HG03442 (cell line): ENCODE measurements around the gene EPHA7.

Source experiments
- ATAC-seq: cut with Tn5 transposase; IDR thresholded peaks from one replicate; pipeline ENCODE4 v1.9.1; 2021; ENCODE audit warnings: mild to moderate bottlenecking, moderate library complexity; ENCODE audit not compliant: unreplicated experiment

EPHA7 gene

DNA sequence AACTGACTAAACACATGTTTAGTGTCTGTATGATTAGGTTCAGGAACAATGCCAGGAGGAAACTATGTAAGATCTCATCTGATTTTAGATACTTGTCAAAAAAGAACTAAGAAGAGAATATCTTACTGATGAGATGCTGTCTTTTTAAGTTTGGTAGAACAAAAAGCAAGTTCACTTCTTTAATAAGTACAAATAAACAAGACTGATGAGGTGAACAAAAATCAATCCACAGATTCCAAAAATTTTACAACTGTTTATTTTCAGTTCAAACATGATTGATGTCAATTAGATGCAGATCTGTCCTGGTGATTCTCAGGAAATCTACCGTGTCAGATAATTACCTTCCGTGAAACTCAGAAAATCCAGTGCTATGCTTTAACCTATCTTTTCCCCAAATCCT is 24.9 kb downstream of the EPHA7 start:
- no peak for ATAC-seq

DNA sequence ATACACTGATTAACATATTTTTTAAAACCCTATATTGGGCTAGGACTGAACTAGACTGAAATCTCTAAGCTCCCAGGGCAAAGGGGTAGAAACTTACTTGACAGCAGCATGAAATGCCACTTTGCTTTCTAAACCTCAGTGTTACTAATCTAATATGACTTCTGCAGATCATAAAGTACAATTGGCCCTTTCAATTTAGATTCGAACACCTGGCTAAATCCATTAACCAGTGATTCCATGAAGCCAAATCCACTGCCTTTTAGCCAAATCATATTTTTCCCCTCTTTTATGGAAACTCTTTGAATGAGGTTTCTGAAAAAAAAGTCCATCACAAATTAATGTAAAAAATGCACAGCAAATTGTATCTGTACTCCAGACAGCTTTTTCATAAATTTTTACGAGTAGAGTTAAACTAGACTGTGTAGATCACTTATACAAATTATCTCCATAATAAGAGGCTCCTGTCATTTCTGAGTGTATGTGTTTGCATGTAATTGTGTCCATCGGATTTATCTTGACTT is 25.7 kb downstream of the EPHA7 start:
- no peak for ATAC-seq

DNA sequence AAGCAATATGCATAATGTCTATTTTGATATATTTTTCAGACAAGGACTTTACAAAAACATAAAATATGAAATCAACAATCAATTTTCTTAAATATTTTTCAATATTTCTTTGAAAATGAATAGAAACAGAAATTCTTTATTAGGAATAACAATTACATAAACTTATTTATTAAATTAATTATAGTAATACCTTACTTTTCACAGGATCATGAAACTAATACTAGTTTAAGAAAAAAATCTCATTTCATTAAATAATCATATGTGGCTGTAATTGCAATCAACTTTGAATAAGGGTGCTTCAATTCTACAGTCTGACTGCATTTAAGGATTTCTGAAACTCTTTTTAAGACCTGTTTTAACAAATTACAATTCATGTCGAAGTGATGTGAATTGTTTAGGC is 26.6 kb downstream of the EPHA7 start:
- no peak for ATAC-seq

DNA sequence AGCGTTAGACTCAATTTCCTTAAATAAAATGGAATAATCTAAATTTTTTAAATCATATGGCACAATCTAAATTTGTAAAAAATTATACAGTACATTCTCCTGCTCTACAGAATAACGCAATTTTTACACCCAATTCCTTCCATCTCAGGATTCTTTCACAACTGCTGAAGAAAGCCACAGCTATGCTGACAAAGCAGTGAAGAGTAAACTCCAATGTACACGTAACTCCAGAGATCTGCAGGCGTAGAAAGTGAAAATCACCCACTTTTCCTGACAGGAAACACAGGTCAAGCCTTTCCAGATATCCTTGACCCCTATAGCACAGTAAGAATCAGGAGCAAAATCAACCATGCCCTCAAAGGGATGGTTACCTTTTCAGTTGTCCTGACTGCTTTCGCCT is 27.4 kb downstream of the EPHA7 start:
- no peak for ATAC-seq

DNA sequence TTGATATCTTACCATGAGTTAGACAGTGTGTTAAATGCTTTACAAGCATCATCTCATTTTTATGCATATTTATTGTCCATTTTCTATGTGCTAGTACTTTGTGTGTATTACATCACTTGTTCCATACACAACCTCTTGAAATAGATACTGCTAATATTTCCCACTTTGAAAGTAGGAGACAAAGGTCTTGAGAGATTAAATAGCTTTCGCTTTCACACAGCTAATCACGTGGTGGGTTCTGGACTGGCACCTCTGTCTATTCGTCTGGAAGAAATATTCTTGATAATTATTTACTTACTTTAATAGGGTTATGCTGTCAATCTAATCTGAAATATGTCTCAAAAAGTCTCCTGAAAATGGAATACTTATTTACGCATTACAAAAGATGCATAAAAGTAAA is 30.2 kb downstream of the EPHA7 start:
- ATAC-seq = no peak

DNA sequence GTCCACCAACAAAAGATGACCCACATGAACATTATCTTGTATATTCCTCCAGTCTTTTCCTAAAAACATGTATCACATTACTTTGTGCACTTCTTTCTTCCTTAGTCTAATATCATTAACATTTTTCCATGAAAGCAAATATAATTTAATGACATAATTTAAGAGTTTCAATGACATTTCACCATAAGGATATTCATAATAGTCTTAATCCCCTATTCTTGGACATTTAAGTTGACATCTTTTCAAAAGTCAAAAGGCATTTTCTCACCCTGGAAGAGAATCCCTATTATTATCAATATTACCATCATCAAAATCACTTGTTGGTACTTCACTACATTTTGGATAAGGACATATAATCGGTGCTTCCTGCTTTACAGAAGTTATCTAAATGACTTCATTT is 31.3 kb downstream of the EPHA7 start:
- ATAC-seq = no peak

DNA sequence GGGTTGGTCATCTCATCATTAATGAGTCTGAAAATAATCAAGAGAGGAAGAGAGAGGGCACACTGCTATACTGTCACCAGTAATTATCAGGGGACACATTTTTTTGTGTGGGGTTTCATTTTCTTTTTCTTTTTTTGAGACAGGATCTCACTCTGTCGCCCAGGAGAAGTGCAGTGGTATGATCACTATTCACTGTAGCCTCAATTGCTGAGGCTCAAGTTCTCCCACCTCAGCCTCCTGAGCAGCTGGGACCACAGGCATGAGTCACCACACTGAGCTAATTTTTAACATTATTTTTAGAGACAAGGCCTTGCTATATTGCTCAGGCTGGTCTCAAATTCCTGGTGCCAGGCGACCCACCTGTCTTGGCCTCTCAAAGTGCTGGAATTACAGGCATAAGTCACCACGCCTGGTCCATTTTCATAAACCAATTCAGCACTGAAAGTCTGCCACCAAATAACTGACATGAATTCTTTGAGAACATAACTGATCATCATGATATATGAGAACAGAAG is 43.3 kb downstream of the EPHA7 start:
- no peak for ATAC-seq

DNA sequence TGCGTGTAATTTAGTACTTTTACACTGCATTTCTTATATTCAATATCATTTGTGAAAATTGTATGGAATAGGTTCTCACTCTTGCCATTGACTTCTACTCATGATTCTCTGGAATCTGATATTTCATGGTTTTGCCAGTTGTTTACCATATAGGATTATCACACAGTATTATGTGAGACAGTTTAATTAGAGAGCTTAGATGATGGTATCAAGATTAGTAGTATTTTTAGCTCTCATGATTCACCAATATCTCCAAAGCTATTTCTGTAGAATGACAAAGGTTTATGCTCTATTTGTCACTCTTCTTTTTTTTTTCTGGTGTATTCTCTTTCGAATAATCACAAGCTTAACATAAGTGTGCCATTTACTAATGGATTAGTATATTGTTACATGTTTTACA is 45.9 kb downstream of the EPHA7 start:
- no peak for ATAC-seq

DNA sequence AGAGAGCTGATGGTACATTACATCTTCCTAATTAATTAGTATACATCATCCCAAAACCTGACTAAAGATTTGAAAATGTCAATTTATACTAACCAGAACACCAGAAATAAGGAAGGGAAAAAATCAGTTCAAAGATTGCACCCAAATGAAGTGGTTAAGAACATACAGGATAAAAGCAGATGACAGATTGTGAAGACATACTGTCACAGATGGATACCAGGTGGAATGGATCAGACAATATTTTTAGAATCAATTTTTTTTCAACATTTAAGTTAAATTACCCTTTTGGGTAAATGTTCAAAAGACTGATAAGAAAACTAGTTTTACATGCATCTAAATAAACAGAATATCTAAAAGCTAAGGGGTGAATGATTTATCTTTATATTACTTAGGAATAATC is 47.6 kb downstream of the EPHA7 start:
- ATAC-seq = no peak

DNA sequence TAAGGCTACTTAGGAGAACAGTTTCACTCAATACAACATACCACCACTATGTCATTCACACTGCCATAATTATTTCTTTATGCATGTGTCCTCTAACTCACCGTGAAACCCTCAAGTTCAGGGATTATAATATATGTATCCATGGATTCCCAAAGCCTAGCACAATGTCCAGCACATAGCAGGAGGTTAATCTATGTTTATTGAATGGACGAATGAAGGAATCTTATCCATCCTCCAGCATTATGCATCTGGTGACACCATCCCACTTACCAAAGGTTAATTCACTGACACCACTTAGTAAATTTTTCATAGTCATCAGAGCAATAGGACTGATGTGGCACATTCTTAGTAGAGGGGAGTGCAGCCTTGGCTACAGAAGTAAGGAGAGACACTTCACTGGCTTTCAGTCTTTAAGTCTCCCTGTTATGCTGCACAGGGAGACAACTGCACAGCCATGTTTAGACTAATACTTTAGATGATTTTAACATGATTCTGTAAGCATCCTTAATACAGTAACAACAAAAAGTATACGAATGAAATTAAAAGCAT is 49.7 kb downstream of the EPHA7 start:
- ATAC-seq = no peak

DNA sequence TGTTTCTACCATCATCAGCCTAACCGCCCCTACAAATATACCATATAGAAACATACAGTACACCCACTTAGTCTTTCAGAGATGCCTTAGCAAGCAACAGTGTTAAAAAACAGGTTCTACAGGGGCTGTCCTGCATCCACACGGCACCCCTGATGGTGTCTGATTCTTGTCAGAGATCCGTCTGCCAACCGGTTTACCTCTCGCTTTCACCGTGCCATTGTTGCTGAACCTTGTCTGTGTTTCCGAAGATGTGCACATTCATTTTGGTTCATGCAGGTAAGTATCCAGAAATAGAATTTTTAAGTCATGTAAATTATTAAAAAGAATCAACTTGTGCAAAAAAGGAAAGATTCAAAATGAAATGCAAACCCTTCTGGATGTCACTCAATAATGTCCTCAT is 52.9 kb downstream of the EPHA7 start:
- ATAC-seq = no peak

DNA sequence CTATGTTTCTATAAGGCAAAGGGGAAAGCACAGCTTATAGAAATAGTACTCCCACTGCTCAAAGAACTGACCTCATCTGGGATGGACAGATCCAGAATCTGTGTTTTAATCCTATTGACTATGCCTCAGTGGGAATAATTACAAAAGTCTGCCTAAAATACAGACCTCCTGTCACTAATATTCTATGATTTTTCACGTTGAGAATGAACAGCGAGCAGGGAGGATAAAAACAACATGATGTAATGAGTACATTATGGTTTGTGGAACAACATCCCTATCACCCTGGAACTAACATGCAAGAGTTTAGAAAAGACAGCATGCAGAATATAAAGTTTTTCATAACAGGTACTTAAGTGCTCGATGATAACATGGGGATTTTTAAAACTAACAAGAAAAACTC is 53.9 kb downstream of the EPHA7 start:
- ATAC-seq = no peak

DNA sequence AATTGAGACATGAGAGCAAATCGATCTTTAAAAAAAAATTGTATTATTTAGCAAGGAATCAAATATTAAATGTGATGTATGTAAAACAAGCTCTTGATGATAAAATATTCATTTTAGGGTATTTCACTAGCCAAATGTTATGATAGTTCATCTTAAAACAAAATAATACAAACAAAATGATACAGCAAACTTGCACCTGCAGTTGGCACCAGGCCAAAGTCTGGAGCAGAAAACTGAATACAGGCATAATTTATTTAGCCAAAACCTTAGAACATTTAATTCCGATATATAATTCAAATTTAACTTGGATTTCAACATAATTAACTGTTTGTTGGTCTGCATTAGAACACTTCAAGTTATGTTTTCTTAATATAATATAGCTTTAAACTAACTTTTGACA is 60.9 kb downstream of the EPHA7 start:
- ATAC-seq = no peak

DNA sequence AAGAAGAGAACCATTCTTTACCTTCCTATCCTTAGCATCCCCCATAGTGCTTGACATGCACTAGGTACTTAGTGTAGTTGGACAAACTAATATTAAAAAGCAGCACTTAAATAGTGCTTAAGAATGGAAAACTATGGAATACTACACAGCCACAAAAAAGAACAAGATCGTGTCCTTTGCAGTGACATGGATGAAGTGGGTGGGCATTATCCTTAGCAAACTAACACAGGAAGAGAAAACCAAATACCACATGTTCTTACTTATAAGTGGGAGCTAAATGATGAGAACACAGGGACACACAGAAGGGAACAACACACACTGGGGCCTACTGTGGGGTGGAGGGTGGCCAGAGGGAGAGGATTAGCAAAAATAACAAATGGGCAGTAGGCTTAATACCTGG is 66.8 kb downstream of the EPHA7 start:
- no peak for ATAC-seq

DNA sequence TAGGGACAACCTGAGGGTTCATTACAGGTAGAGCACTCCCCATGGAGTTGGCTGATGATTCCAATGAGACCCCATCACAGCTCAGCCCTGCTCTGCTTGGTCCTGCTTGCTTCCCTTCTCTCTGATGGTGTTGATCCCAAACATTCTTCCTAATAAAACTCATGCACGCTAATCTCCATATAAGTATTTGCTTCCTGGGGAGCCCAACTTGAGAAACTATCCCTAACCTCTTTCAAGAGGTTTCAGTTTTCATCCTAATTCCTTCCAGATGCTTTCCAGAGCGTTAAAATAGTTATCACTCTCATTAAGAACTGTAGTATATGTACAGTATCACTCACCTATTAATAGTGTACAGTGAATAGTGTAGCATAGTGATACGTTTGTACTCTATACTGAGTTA is 68.1 kb downstream of the EPHA7 start:
- ATAC-seq = no peak

DNA sequence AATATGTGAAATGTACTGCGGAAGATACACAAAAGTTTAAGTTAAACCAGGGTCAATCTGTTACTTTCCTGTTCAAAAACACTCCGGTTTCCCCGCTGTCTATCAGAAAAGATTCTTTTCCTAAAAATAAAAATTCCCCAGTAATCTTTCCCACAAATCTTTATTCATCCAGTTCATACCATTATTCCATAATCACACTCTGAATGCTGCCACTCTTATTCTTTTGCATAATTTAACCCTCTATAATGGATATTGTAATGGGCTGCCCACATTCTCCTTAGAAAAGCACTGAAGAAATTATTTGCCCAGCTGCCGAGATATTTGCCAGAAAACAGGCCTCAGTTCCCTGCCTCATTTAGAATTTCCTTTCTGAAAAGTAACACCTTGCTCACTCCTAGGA is 68.6 kb downstream of the EPHA7 start:
- no peak for ATAC-seq

DNA sequence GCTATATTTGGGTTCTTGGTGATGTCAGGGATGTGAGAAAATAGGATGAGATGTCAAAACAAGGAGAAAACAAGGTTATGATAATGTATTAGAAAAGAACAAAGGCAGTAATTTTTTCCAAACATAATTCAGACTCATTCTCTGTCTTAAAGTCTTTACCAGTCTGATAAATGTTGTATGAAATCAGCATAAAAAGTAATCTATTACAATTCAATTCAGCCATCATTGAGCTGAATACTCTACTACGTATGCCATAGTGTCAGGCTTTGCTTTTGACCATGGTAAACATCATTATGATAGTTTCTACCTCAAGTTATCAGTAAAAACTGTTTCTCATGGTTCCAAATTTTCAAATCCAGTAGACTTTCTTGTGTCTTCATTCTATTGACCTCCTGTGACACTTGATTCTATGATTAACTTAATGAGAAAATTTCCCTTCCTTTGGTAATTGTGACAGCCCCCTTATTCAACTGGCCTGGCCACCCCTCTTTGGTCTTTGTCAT is 75.0 kb downstream of the EPHA7 start:
- ATAC-seq = no peak

DNA sequence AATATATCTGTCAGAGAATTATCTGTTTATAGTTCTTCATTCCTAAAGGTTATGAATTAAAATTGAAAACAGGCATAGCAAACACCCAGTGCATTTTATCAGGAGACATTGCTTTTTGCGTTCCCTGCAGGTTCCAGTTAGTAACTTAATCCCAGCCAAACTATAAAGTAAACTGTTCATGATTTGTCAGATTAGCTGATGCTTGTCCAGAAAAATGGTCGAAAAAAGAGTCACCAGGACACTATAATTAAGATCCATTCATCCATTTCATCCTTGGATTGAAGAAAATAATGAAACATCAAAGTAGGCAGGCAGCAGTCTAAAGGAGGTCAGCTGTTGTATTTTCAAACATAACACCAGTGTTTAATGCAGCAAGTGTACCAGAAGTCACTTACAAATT is 75.9 kb downstream of the EPHA7 start:
- no peak for ATAC-seq

DNA sequence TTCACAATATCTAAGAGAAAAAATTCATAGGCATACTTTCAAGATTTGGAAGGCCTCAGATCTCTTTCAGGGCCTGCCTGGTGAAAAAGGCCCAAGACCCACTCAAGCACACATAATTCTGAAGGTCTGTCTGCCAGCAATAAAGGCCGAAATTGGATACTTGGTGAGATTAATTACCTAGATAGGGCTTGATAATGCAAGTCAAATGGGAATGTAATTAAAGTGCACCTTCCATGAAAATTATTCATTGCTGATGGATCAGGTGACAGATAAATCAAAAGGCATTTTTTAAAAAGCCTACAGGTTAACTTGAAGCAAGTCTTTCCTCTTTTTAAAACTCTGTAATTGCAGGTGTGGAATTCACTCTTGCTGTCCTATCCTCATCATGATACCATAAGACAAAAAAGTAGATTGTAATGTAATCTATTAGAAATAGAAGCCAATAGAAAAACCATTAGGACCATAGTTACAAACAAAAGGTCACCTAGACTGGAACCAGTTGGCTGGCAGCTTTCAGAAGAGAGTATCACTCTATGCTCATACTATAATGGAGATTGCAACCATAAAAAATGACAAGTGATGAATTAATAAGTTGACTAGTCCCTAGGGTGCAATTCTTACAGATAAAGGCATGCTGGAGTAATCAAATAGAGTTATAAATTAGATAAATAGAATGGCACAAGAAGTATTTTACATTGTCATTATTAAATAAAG is 77.3 kb downstream of the EPHA7 start:
- ATAC-seq = no peak

DNA sequence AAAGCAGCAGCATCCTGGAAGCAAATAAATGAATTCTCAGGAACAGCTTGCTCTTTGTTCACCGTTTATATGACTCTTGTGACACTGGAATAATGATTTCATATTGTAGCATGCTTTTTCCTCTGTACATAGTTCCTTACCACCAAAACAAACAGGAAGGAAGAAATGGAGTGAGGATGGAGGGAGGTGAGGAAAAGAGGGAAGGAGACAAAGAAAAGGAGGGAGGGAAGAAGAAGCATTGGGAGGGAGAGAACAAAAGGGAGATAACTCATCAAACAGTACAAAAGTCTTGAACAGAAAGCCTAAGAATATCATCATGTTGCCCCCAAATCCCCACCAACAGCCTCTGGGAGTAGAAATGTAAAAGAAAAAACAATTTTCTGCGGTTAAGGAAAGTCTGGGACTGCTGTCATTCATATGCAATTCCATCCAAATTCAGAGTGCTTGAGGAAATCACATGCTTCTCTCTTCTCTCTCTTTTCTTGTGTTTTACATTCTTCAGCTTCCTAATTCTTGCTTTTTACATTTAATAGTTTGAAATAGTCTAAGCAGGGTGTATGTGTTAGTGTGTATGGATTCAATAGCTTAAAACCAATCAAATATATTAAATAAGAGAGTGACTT is 81.5 kb downstream of the EPHA7 start:
- ATAC-seq = no peak

DNA sequence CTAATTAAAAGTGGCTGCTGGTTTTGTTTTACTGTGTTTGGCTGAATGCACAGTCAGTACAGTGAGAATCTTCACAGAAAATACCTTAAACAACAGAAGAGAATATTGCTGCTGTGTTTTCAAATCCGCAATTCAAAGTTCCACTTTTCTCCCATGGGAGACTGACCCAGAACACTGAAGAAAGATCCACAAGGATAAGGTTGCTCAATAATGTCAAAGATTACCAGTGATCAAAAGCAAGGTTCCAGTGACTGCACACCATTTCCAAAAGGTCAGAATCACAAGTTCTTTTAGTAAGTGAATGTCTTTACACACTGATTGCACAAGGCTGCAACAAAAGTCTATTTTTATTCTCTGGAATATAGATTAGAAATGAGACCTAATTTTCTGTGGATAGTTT is 82.3 kb downstream of the EPHA7 start:
- no peak for ATAC-seq
